Naive thymus-derived CD4-positive, alpha-beta T cell (primary cell): ENCODE results near the gene SIRT7. TPM values are rescaled to one million over a fixed set of nuclear protein-coding genes. Genes with fewer than 3 reads are reported as not detected.

ENCODE experiments used
- ATAC-seq: fragments of 150-1000 bp; cut with Tn5 transposase; 2 replicates; pipeline ENCODE4 v1.10.0; 2021; ENCODE audit warnings: mild to moderate bottlenecking, moderate library complexity
- CTCF ChIA-PET: fragments of 350-600 bp; sonication (Branson Sonifier 250); formaldehyde crosslinking; loops from one replicate; lab custom pipeline; 2021; ENCODE audit warnings: antibody characterized with exemption; lab: Charles Lee
- POLR2A ChIA-PET: fragments of 350-600 bp; sonication (Branson Sonifier 250); formaldehyde crosslinking; loops from one replicate; lab custom pipeline; 2021; ENCODE audit warnings: antibody characterized with exemption, inconsistent platforms; lab: Charles Lee
- DNase-seq, 9 donors: peaks; one replicate each; pipeline versions ENCODE4 v3.0.0 to v3.0.0-alpha.2; 2020 to 2022; ENCODE audit warnings: mixed read lengths in 1 of 9
- H3K27ac ChIP-seq: one replicate; pipeline ENCODE4 v1.7.0; 2013; ENCODE audit warnings: mild to moderate bottlenecking, low read depth, low read length, moderate library complexity
- H3K27me3 ChIP-seq, 2 donors: one replicate each; pipeline ENCODE4 v1.7.0; 2013; ENCODE audit warnings: low read length in 2 of 2, mild to moderate bottlenecking in 2 of 2, moderate library complexity in 2 of 2; ENCODE audit not compliant: control insufficient read depth in 2 of 2, insufficient read depth in 2 of 2
- H3K36me3 ChIP-seq, 3 experiments: 1 replicate in 2 of 3; 2 replicates in 1 of 3; pipeline ENCODE4 v1.7.0; 2013; ENCODE audit warnings: low read length in 3 of 3, mild to moderate bottlenecking in 3 of 3, moderate library complexity in 1 of 3; ENCODE audit not compliant: insufficient read depth in 3 of 3, control insufficient read depth in 2 of 3
- H3K4me1 ChIP-seq, 2 donors: one replicate each; pipeline ENCODE4 v1.7.0; 2013; ENCODE audit warnings: low read length in 2 of 2, mild to moderate bottlenecking in 2 of 2, moderate library complexity in 1 of 2; ENCODE audit not compliant: control insufficient read depth in 2 of 2, insufficient read depth in 2 of 2
- H3K4me3 ChIP-seq: 2 replicates; pipeline ENCODE4 v1.7.0; 2013; ENCODE audit warnings: mild to moderate bottlenecking, low read length
- H3K9me3 ChIP-seq, 3 experiments: 1 replicate in 2 of 3; 2 replicates in 1 of 3; pipeline ENCODE4 v1.7.0; 2013; ENCODE audit warnings: low read length in 3 of 3; ENCODE audit not compliant: control insufficient read depth in 2 of 3
- H3K27ac Mint-ChIP-seq, 9 donors: one replicate each; pipeline ENCODE4 v1.8.0; 2020 to 2022; ENCODE audit warnings: mixed read lengths in 9 of 9, mild to moderate bottlenecking in 8 of 9, moderate library complexity in 5 of 9, inconsistent platforms in 2 of 9
- H3K27me3 Mint-ChIP-seq, 5 donors: one replicate each; pipeline ENCODE4 v1.8.0; 2021 to 2022; ENCODE audit warnings: mixed read lengths in 5 of 5, mild to moderate bottlenecking in 1 of 5
- H3K36me3 Mint-ChIP-seq, 5 donors: one replicate each; pipeline ENCODE4 v1.8.0; 2020 to 2022; ENCODE audit warnings: mixed read lengths in 5 of 5, mild to moderate bottlenecking in 3 of 5, inconsistent platforms in 1 of 5
- H3K4me1 Mint-ChIP-seq, 7 donors: one replicate each; pipeline ENCODE4 v1.8.0; 2020 to 2022; ENCODE audit warnings: mixed read lengths in 7 of 7, mild to moderate bottlenecking in 3 of 7, inconsistent platforms in 1 of 7
- H3K4me3 Mint-ChIP-seq, 10 donors: one replicate each; pipeline ENCODE4 v1.8.0; 2020 to 2022; ENCODE audit warnings: mild to moderate bottlenecking in 10 of 10, mixed read lengths in 10 of 10, moderate library complexity in 6 of 10, inconsistent platforms in 2 of 10
- H3K9me3 Mint-ChIP-seq, 11 donors: one replicate each; pipeline ENCODE4 v1.8.0; 2020 to 2022; ENCODE audit warnings: mixed read lengths in 11 of 11, mild to moderate bottlenecking in 4 of 11, inconsistent platforms in 1 of 11, moderate library complexity in 1 of 11
- intact Hi-C, 2 donors: fragments of 100-400 bp; cut with micrococcal nuclease; formaldehyde crosslinking; loops; one replicate each; pipeline ENCODE4 v1.15.1; 2023
- polyA plus RNA-seq, 2 donors: library from polyadenylated mRNA; unstranded; fragments of 300-500 nt; fragmentation: Illumina TruSeq; gene quantifications; one replicate each; pipeline ENCODE4 v1.2.3, GENCODE V29; 2021
- total RNA-seq, 6 experiments: library from RNA in 5 of 6; stranded (reverse) in 5 of 6; gene quantifications; 1 replicate in 5 of 6; 2 replicates in 1 of 6; pipeline ENCODE4 v1.2.3 and lab custom pipeline; 2021 to 2026

Gene SIRT7
- total and polyA plus RNA-seq, 7 experiments from 2014 or later: 21.6 to 81.4 (median 56.8) TPM

DNA sequence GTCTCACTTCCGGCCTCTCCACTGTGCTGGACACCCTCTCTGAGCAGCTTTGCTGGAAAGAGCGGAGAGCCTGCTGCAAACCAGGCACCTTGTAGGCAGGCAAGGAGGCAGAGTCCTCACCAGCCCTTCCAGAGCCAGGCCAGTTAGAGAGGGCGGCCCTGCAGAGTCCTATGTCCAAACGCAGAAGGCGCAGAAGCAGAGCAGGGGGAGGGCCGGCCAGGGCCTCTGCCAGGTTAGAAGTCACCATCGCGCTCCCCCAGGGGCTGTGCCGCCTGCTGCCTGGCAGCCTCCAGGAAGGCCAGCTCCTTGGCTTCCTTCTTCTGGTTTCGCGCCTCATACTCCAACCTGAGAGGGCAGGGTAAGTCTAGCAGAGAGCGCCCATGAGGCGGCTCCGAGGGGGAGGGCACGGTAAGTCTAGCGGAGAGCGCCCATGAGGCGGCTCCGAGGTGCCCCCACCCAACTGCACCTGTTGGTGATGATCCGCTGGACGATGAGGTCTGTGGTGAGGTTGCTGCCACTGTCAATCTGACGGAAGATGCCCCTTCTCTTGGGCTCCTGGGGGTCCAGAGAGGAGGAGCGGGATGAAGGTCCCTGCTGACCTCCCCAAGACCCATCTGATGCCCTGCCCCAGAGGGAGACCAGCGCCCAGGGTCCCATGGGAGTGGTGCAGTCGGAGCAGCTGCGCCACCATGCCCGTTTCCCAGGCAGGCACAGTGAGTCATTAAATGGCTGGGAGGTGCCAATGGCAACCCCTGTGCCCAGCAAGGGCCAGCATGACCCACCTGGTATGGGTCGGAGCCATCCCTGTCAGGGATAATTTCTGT lies 13.2 kb downstream of the SIRT7 start:
- ATAC-seq (no peak), DNase-seq (no peak)
- Mint-ChIP-seq H3K27ac (no peak overlapping the region), H3K9me3 (no peaks in the 10 kb centered on the region), H3K36me3 (peaks cover 5 to 13% (median 11%) of the 10 kb centered on the region in 5 donors), H3K27me3 (peaks cover 8 to 17% (median 8%) of the 10 kb centered on the region in 5 donors), H3K4me1 (peaks cover 0 to 14% (median 8%) of the 10 kb centered on the region in 7 donors), H3K4me3 (no peak overlapping the region)
- Histone ChIP-seq H3K27me3 (peaks cover 0 to 4% of the 10 kb centered on the region in 2 donors), H3K4me3 (no peak overlapping the region), H3K27ac (no peak overlapping the region), H3K36me3 (peaks cover 0 to 55% (median 0%) of the 10 kb centered on the region in 3 experiments), H3K4me1 (no peaks in the 10 kb centered on the region), H3K9me3 (no peaks in the 10 kb centered on the region)
- intact Hi-C loops: no loop called here
- ChIA-PET POLR2A (interaction anchor here (1.6 kb wide), 1 partner anchor 15 kb away, joined by 3 read pairs; no protein-coding TSS in a partner anchor), CTCF (no interaction called here)

- DNase-seq: no peak
- Mint-ChIP-seq H3K36me3 (peaks cover 5 to 14% (median 13%) of the 10 kb centered on the region in 5 donors), H3K9me3 (no peaks in the 10 kb centered on the region), H3K4me3 (no peak overlapping the region), H3K4me1 (peaks cover 0 to 10% (median 8%) of the 10 kb centered on the region in 7 donors), H3K27ac (no peak overlapping the region), H3K27me3 (peaks cover 8 to 18% (median 8%) of the 10 kb centered on the region in 5 donors)
- H3K9me3 ChIP-seq: no peaks in the 10 kb centered on the region
- H3K27me3 ChIP-seq: peaks cover 0 to 4% of the 10 kb centered on the region in 2 donors
- POLR2A ChIA-PET: no interaction called here
- no peaks in the 10 kb centered on the region for H3K4me1 ChIP-seq
- no peak overlapping the region for H3K27ac ChIP-seq
- intact Hi-C loops: no loop called here
- no peak overlapping the region for H3K4me3 ChIP-seq
- CTCF ChIA-PET: no interaction called here
- no peak for ATAC-seq
- peaks cover 0 to 63% (median 0%) of the 10 kb centered on the region in 3 experiments for H3K36me3 ChIP-seq
Observed at GRCh38 chr17:81903896-81904599, 13.9 kb downstream of the SIRT7 start.

GRCh38 chr17:81903415-81903831 lies 14.6 kb downstream of the SIRT7 start:
- H3K9me3 ChIP-seq: no peaks in the 10 kb centered on the region
- H3K4me3 ChIP-seq: no peak overlapping the region
- Mint-ChIP-seq H3K27ac (no peak overlapping the region), H3K4me3 (peak overlapping the region in 1 of 10 donors; percentile 41), H3K4me1 (peaks cover 0 to 10% (median 8%) of the 10 kb centered on the region in 7 donors), H3K9me3 (no peaks in the 10 kb centered on the region), H3K27me3 (peaks cover 8 to 18% (median 8%) of the 10 kb centered on the region in 5 donors), H3K36me3 (peaks cover 5 to 15% (median 14%) of the 10 kb centered on the region in 5 donors)
- intact Hi-C loops: no loop called here
- ATAC-seq (no peak), DNase-seq (no peak)
- no peaks in the 10 kb centered on the region for H3K4me1 ChIP-seq
- CTCF ChIA-PET: no interaction called here
- POLR2A ChIA-PET: no interaction called here
- H3K36me3 ChIP-seq: peaks cover 0 to 68% (median 2%) of the 10 kb centered on the region in 3 experiments
- no peak overlapping the region for H3K27ac ChIP-seq
- peaks cover 0 to 4% of the 10 kb centered on the region in 2 donors for H3K27me3 ChIP-seq

DNA sequence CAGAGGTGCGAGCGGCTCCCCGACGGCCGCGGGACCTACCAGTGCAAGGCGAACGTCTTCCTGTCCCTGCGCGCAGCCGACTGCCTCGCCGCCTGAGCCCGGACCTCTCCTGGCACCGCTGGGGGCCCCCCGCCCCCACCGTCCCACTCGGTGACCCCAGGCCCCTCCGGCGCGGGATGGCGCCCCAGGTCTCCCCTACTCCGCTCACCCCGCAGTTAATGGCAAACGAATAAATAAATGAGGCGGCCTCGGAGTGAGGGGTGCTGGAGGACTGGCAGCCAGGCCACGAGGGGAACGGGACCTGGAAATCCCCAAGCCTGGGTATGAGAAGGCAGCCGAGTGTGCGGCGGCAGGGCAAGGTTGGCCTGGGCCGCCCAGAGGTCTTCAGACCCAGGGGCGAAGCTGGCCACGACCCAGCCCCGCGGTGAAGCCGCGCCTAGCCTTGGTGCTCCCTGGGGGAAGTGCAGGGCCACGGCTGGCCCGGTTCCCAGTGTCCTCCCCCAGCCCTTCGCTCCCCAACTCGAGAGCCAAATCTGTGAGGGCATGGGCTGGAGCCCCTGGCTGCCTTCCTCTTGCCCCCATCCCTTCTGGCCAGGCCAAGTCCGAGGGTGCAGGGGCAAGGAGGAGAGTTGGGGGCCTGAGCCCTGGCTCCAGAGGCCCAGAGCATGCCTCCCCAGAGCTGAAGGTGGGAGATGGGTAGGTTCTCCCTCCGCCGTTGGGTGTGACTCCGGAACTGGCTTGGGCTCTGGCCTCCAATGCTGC lies 15.1 kb downstream of the SIRT7 start:
- peak overlapping the region in 2 of 10 donors; percentile 41 for H3K4me3 Mint-ChIP-seq
- H3K27me3 Mint-ChIP-seq: peaks cover 8 to 18% (median 8%) of the 10 kb centered on the region in 5 donors
- intact Hi-C loops: no loop called here
- Histone ChIP-seq H3K27me3 (peaks cover 0 to 4% of the 10 kb centered on the region in 2 donors), H3K9me3 (no peaks in the 10 kb centered on the region), H3K4me1 (no peaks in the 10 kb centered on the region), H3K4me3 (no peak overlapping the region), H3K27ac (no peak overlapping the region), H3K36me3 (peaks cover 0 to 68% (median 7%) of the 10 kb centered on the region in 3 experiments)
- no peak overlapping the region for H3K27ac Mint-ChIP-seq
- H3K36me3 Mint-ChIP-seq: peaks cover 5 to 21% (median 15%) of the 10 kb centered on the region in 5 donors
- no peaks in the 10 kb centered on the region for H3K9me3 Mint-ChIP-seq
- ChIA-PET CTCF (interaction anchor here (0.5 kb wide), 1 partner anchor 652 kb away, joined by 4 read pairs; no protein-coding TSS in a partner anchor), POLR2A (interaction anchor here (0.9 to 1.0 kb wide), 2 partner anchors 8 to 15 kb away, joined by 3 to 4 read pairs; partner anchors contain the start of gene PCYT2)
- peak; percentile 37 for ATAC-seq
- peaks cover 0 to 10% (median 8%) of the 10 kb centered on the region in 7 donors for H3K4me1 Mint-ChIP-seq
- no peak for DNase-seq

- no peaks in the 10 kb centered on the region for H3K9me3 Mint-ChIP-seq
- Histone ChIP-seq H3K27me3 (peaks cover 0 to 4% of the 10 kb centered on the region in 2 donors), H3K9me3 (no peaks in the 10 kb centered on the region), H3K4me3 (no peak within 1 kb of the TSS), H3K27ac (no peak within 1 kb of the TSS), H3K4me1 (no peaks in the 10 kb centered on the region), H3K36me3 (peaks cover 0 to 66% (median 11%) of the 10 kb centered on the region in 3 experiments)
- POLR2A ChIA-PET: interaction anchor here (0.9 to 1.0 kb wide), 2 partner anchors 9 to 15 kb away, joined by 3 to 4 read pairs; partner anchors contain the start of gene PCYT2
- no peak for DNase-seq
- ATAC-seq: peak; percentile 34
- peaks cover 8 to 18% (median 8%) of the 10 kb centered on the region in 5 donors for H3K27me3 Mint-ChIP-seq
- intact Hi-C loops: no loop called here
- CTCF ChIA-PET: interaction anchor here (0.5 kb wide), 1 partner anchor 653 kb away, joined by 4 read pairs; no protein-coding TSS in a partner anchor
- H3K36me3 Mint-ChIP-seq: peaks cover 5 to 22% (median 17%) of the 10 kb centered on the region in 5 donors
- H3K4me3 Mint-ChIP-seq: peak within 1 kb of the TSS in 8 of 10 donors; percentile 3 to 70 (median 34)
- peaks cover 0 to 10% (median 8%) of the 10 kb centered on the region in 7 donors for H3K4me1 Mint-ChIP-seq
- no peak within 1 kb of the TSS for H3K27ac Mint-ChIP-seq
Observed at GRCh38 chr17:81902023-81902652, 15.8 kb downstream of the SIRT7 start, which contains the start of gene NPB. Gene NPB (plus strand): TSS chr17:81902238. CDS start chr17:81902278, 40 bp downstream.
